Forelimb muscle (tissue), 1 donor: ENCODE data around the gene LPCAT2. TPM values are rescaled to one million over a fixed set of nuclear protein-coding genes. Genes with fewer than 3 reads are reported as not detected.
"Not testable (repeated sequence)": the region's sequence is repeated elsewhere in the genome, so short reads cannot be mapped to it uniquely, and the experiment has no call there.

Experiments used
- DNase-seq: peaks from one replicate; pipeline ENCODE4 v3.0.0-alpha.2; 2013; ENCODE audit warnings: low read depth
- polyA plus RNA-seq: library from polyadenylated mRNA; unstranded; fragments of 120-200 nt; gene quantifications from one replicate; pipeline ENCODE4 v1.2.1, GENCODE V29; 2013; ENCODE audit not compliant: insufficient read length

Gene LPCAT2
- polyA plus RNA-seq, 1 donor, result 21.8 TPM

DNA sequence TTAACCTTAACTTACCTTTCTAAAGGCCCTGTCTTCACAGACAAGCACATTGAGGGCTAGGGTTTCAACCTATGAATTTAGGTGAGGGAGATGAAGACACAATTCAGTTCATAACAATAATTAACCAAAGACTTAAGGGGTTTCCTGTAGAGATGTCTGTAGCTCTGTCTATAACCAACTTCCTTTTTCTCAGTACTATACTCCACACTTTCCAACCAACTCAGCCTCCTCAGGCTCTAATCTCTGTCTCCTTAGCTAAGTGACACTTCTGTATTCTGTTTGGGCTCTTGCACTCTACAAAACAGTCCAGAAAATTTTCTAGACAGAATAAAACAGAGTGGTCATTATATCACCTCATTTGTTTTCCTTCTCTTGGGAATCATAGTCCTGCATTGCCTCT is 83.4 kb downstream of the LPCAT2 start:
- DNase-seq, result no peak

DNA sequence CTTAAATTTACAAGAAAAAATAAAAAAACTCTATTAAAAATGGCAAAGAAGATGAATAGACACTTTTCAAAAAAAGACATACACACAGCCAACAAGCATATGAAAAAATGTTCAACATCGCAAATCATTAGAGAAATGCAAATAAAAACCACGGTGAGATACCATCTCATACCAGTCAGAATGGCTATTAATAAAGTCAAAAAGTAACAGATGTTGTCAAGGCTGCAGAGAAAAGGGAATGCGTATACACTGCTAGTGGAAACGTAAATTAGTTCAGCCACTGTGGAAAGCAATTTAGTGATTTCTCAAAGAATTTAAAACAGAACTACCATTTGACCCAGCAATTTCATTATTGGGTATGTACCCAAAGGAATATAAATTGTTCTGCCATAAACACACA is 89.1 kb downstream of the LPCAT2 start:
- DNase-seq, result no peak

DNA sequence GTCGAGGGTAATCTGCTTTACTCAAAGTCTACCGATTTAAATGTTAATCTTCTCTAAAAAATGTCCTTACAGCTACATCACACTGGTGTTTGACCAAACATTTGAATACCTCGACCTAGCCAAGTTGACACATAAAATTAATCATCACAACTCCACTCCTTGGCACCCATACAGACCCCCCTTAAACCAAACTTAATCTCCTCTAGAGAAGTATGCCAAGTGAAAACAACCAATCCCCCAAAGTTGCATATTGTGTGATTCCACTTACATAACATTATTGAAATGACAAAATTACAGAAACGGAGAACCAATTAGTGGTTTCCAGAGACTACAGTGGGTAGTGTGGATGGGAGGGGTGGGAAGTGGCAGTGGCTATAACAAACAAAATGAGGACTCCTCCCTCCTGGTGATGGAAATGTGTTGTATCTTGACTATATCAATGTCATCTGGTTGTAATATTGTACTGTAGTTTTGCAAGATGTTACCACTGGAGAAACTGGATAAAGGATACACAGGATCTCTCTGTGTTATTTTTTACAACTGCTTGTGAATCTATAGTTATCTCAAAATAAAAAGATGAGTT is 97.0 kb downstream of the LPCAT2 start:
- DNase-seq, result no peak

- DNase-seq, result no peak
These were observed 104.9 kb downstream of the LPCAT2 start for GRCh38 chr16:55613613-55614335.

- DNase-seq, result no peak
These were observed 106.2 kb downstream of the LPCAT2 start for GRCh38 chr16:55615071-55615470.

GRCh38 chr16:55615670-55616069 is 106.8 kb downstream of the LPCAT2 start:
- DNase-seq, result not testable (repeated sequence)

DNA sequence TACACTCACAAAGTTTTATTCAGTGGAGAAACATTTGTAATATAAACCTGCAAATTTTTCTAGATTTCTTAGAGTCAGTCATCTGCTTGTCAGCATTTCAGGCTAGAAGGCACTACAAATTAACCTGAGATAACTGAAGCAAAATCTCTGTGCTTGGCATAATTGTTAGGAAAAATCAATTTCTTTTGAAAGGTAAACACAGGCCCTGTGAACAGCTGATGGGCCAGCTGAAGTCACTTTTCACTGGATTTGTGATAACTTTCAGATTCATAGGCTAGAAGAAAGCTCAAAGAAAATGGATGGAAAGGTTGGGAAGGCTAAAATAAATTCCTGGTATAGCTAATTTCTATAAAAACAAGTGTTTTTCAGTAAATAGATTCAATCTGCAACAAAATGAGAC is 112.9 kb downstream of the LPCAT2 start:
- no peak for DNase-seq

DNA sequence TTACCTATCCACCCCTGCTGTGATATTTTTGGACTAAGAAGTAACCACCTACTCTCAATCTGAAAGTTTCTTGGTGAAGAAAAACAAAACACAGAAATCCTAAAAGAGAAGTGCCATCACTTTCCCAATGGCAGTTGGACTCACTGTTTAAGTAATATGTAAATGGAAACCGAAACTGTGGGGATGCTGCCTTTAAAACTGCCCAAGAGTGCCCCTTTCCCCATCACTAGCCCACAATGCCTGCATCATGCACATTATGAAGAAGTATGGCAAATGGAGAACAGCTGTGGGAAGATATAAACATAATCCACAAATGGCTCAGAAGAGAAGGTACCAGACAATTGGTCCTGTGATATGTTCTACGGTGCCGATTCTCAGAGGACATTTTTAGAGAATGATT is 113.4 kb downstream of the LPCAT2 start:
- DNase-seq, result no peak

DNA sequence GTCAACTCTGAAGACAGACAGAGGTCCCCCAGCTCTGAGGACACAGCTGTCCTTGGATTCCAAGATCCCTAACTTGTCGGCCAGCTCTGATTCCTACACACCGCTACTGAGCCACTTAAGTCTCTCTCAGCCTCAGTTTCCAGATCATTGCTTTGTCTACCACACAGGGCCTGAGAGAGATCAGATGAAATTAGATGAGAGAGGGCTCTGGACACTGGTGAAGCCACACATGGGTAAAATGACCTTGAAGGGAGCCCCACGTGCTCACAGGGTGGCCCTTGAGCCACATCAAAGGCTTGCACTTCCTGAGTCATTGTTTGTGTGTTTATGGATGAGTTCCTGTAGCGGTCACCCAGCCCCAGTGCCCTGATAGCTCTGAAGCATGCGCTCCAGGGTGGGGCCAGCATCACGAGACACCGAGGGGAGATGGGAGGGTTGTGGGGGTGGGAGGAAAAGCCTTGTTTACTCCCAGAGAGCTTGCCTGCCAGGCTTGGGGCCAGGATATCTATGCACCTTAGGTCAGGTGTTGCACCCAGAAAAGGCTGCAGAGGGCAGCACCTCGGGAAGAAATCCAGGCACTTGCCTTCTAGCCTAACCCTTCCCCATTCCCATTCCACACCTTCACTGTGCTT is 114.2 kb downstream of the LPCAT2 start:
- no peak for DNase-seq

- no peak for DNase-seq
These were observed 114.8 kb downstream of the LPCAT2 start for GRCh38 chr16:55623640-55624039.

GRCh38 chr16:55624696-55625095 is 115.8 kb downstream of the LPCAT2 start:
- no peak for DNase-seq

GRCh38 chr16:55625843-55626242 is 117.0 kb downstream of the LPCAT2 start:
- no peak for DNase-seq

DNA sequence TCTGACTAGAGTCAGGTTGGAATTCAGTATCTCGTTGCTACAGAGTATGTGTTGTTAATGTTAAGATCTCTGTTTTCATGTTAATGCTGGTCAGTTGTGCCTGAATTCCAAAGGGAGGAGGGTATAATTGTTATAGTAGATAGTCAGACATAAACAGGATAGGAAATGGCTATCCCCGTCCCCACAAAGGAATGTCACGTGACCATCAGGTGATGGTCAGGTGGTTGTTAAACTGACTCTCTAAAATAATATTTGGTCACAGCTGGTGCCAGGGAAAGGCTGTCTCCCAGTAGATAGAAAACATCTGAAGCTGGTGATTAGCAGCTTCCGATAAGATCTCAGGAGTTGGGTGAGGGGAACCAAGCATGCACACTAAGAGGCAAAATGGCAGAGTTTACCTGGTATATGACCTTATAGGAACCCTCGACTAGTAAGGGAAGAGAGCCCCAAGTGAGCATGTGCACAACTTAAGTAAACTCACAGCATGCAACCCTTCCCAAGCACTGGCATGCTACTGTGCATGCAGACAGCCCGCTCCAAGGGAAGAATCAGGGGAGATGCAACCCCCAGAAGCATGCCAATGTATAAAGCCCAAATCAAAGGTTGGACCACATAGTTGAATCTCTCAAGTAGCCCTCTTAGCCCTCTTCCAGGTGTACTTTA is 119.6 kb downstream of the LPCAT2 start:
- DNase-seq, result no peak

- DNase-seq, result no peak
These were observed 121.9 kb downstream of the LPCAT2 start for GRCh38 chr16:55630774-55631173.

DNA sequence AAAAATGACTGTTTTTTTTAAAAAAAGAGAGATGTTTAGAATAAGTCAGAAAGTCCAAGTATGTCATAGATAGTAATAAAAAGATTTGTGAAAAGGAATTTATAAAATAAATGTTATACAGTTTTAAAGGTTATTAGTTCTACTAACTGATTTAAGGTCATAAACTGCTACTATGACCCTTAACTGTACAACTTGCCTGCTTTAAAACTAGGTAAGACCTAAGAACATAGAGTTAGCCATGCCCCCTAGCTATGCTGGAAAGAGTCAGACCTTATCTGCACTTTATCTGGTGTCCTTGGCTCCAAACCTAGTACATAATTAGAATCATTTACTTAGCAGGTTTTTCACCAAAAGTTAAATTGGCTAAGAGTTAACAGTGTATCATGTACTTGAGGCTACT is 123.4 kb downstream of the LPCAT2 start:
- DNase-seq, result no peak

- DNase-seq, result no peak
These were observed 125.3 kb downstream of the LPCAT2 start for GRCh38 chr16:55634193-55634592.

Other genes with a start within 250 kb of the LPCAT2 start
- gene IRX6, start 184.9 kb upstream of the LPCAT2 start, polyA plus RNA-seq, result 0.18 TPM
- 440 TPM for gene MMP2, start 29.9 kb upstream of the LPCAT2 start, polyA plus RNA-seq
- 0.18 TPM for gene CAPNS2, start 57.6 kb downstream of the LPCAT2 start, polyA plus RNA-seq
- gene SLC6A2, start 146.9 kb downstream of the LPCAT2 start, polyA plus RNA-seq, result 2.1 TPM